H1 (cell line): ENCODE data around the gene ALX1.

Experiments used
- CHD2 ChIP-seq: IDR thresholded peaks from 2 replicates; pipeline ENCODE4 v1.6.1; 2012; ENCODE audit warnings: low read length, improper control_type of control experiment
- NRF1 ChIP-seq: IDR thresholded peaks from 2 replicates; pipeline ENCODE4 v1.6.1; 2011; ENCODE audit warnings: mild to moderate bottlenecking, low read depth, low read length, improper control_type of control experiment
- POLR2A ChIP-seq, 2 experiments: IDR thresholded peaks; 1 replicate in 1 of 2; 2 replicates in 1 of 2; pipeline ENCODE4 v1.6.1; 2011; ENCODE audit warnings: low read depth in 2 of 2, low read length in 2 of 2, mild to moderate bottlenecking in 2 of 2; ENCODE audit errors: control extremely low read depth in 1 of 2
- TF ChIP-seq, protein P1 (sequence below), 3 experiments: IDR thresholded peaks; 1 replicate in 2 of 3; 2 replicates in 1 of 3; pipeline versions ENCODE4 v1.5.1 to v1.6.1; 2011; ENCODE audit warnings: low read length in 3 of 3, mild to moderate bottlenecking in 3 of 3, inconsistent platforms in 2 of 3, low read depth in 1 of 3, moderate library complexity in 1 of 3; ENCODE audit not compliant: insufficient read depth in 1 of 3; ENCODE audit errors: control extremely low read depth in 1 of 3
- TF ChIP-seq, protein P2 (sequence below): IDR thresholded peaks from 2 replicates; pipeline ENCODE4 v1.6.1; 2011; ENCODE audit warnings: low read length, improper control_type of control experiment

DNA sequence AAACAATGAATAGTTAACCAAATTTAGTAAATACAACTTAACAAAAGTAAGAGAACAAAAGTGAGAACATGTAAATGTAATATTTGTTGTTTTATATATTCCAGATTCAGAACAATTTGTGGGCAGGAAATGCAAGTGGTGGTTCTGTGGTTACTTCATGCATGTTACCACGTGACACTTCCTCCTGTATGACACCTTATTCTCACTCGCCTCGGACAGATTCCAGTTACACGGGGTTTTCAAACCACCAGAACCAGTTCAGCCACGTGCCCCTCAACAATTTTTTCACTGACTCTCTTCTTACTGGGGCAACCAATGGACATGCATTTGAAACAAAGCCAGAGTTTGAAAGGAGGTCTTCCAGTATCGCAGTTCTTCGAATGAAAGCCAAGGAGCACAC, 21.0 kb downstream of the ALX1 start:
- TF ChIP-seq POLR2A (IDR thresholded peaks at IDR 0.05; ENCODE audit: control extremely low read depth in 1 of 2, low read depth in 2 of 2, low read length in 2 of 2), result no peak
- TF ChIP-seq, protein P1, sequence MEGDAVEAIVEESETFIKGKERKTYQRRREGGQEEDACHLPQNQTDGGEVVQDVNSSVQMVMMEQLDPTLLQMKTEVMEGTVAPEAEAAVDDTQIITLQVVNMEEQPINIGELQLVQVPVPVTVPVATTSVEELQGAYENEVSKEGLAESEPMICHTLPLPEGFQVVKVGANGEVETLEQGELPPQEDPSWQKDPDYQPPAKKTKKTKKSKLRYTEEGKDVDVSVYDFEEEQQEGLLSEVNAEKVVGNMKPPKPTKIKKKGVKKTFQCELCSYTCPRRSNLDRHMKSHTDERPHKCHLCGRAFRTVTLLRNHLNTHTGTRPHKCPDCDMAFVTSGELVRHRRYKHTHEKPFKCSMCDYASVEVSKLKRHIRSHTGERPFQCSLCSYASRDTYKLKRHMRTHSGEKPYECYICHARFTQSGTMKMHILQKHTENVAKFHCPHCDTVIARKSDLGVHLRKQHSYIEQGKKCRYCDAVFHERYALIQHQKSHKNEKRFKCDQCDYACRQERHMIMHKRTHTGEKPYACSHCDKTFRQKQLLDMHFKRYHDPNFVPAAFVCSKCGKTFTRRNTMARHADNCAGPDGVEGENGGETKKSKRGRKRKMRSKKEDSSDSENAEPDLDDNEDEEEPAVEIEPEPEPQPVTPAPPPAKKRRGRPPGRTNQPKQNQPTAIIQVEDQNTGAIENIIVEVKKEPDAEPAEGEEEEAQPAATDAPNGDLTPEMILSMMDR (IDR thresholded peaks at IDR 0.05; ENCODE audit: control extremely low read depth in 1 of 3, insufficient read depth in 1 of 3, low read depth in 1 of 3, low read length in 3 of 3), result no peak
- TF ChIP-seq CHD2, result no peak
- TF ChIP-seq, protein P2, sequence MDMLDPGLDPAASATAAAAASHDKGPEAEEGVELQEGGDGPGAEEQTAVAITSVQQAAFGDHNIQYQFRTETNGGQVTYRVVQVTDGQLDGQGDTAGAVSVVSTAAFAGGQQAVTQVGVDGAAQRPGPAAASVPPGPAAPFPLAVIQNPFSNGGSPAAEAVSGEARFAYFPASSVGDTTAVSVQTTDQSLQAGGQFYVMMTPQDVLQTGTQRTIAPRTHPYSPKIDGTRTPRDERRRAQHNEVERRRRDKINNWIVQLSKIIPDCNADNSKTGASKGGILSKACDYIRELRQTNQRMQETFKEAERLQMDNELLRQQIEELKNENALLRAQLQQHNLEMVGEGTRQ, result no peak
- no peak for TF ChIP-seq NRF1
